HG03060 (cell line): ENCODE results near the gene POLR2H.
A peak's percentile ranks its signal among the peaks of the same experiment; 100 is the strongest.

Source experiments
- ATAC-seq: cut with Tn5 transposase; IDR thresholded peaks from one replicate; pipeline ENCODE4 v1.9.1; 2021; ENCODE audit warnings: low read depth, moderate number of reproducible peaks; ENCODE audit not compliant: unreplicated experiment

The POLR2H gene

DNA sequence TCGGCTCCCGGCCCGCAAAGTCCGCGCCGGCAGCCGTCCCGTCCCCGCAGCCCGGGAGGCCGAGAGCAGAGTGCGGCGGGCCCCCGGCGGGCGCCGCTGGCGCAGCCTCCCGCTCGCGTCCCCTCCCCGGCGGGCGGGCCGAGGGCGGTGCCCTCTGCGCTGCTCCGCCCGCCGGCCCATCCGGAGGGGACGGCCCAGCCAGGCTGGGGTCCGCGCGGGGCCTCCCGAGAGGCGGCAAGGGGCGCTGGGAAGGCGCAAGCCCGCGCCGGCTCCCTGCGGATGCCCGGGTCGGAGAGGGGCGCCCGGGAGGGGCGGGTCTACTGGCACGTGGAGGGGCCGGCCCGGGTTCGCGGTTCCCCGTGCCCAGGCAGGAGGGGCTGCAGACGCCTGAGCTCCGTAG lies at the start of gene POLR2H, which contains the start of gene CLCN2:
Gene POLR2H (plus strand): TSS at position 179 of the 400 bp plus-strand sequence. CDS start 1,783 bp downstream, outside the sequence.
Gene CLCN2 (minus strand): TSS at position 74 of the 400 bp plus-strand sequence. CDS start 126 bp downstream, outside the sequence.
- no peak for ATAC-seq

DNA sequence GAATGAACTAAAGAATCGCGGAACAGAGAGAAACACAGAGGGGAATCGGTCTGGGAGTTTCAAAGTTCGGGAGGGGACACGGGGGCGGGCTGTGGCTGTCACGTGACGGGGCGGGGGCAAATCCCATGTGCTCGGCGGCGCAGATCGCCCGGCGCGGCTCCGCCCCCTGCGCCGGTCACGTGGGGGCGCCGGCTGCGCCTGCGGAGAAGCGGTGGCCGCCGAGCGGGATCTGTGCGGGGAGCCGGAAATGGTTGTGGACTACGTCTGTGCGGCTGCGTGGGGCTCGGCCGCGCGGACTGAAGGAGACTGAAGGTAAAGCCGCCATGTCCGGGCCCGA lies 47.2 kb upstream of the POLR2H start, which contains the start of gene EIF4G1:
Gene EIF4G1 (plus strand): TSS at position 244 of the 337 bp plus-strand sequence. CDS start 1,191 bp downstream, outside the sequence.
- ATAC-seq: peak; percentile 72

DNA sequence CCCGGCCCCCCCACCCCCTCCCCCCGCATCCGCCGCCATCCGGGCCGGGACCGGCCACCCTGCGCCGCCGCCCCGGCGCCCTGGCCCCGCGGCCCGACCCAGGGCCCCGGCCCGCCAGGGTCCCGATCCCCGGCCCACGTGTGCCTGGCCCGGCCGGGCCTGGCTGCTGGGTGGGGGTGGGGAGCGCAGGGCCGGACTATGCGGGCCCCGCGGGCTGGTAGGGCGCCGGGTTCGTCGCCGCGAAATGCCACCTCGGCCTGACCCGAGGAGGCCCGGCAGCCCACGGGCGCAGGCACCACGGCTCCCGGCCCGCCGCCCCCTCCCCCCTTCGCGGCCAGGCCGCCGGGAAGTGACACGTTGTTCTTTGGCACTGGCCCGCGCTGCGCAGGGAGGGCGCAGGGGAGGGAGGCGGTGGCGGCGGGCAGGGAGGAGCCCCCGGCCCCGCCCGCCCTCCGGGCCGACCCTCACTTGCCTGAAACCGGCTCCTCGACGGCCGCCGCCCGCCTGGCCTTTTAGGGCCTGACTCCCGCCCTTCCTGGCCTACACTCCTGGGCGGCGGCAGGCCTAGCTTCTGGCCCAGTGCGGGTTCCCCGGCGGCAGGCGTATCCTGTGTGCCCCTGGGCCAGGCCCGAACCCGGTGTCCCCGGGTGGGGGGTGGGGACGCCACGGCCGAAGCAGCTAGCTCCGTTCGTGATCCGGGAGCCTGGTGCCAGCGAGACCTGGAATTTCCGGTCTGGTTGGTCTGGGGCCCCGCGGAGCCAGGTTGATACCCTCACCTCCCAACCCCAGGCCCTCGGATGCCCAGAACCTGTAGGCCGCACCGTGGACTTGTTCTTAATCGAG lies 46.6 kb upstream of the POLR2H start:
- ATAC-seq: peak; percentile 22

DNA sequence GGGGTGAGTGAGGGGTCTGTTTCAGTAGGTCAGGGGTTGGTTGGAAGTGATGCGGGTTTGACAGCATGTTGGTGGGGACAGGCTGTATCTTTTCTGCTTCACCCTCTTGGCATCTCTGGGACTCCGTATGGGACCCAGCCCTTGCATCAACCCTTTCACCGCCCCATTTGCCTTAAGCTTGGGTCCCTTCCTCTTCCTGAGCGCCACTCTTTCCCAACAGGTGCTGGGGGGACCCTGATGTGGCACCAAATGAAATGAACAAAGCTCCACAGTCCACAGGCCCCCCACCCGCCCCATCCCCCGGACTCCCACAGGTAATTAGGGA lies 46.0 kb upstream of the POLR2H start:
- ATAC-seq: no peak

DNA sequence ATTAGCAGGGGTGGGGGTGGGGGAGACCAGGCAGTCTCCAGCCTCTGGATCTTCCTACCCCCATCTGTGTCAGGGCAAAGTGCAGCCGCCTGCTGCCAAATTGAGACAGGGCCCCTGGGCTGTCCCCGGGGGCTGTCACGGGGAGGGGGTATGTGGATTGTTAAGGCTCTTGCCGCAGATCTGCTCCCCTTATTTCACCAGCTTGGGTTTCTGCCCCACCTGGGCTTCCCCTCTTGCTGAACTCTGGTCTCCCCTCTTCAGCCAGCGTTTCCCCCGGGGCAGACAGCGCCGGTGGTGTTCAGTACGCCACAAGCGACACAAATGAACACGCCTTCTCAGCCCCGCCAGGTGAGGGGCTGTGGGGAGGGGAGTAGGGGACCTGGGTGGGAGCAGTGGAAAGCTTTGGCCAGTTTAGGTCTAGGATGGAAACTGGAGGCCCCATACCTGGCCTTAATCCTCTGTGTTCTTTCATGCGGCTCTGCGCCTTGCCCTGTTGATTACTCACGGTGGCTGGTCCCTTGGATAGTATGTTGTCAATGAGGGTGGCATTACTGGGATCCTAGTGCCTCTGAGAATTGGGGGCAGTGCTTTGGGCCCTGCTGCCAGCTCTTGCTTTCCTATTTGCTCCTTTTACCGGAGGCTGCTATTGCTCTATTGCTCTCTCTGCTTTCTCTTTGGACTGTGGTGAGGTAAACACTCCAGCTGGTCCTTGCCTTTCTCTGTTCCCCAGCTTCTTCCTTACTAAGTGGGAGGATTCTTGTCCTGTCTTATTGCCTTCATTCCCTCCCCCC lies 45.4 kb upstream of the POLR2H start:
- ATAC-seq: no peak

DNA sequence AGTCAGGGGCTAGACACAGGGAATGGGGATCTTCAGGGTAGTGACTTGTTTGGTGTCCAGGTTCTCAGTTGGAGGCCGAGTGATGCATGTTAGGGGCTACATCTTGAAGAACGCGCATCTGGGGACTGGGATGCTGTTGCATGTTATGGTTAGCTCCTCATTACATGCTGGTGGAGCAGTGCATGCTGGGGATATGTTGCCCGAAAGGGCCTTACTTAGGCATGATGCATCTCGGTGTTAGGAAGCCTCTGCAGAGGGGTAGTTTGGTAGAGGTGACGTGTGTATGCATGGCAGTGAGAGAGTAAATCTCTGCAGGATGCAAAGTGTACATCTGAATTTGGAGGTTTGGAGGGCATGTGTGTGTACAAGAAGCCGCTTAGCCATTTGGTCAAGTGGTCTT lies 44.7 kb upstream of the POLR2H start:
- ATAC-seq: no peak

DNA sequence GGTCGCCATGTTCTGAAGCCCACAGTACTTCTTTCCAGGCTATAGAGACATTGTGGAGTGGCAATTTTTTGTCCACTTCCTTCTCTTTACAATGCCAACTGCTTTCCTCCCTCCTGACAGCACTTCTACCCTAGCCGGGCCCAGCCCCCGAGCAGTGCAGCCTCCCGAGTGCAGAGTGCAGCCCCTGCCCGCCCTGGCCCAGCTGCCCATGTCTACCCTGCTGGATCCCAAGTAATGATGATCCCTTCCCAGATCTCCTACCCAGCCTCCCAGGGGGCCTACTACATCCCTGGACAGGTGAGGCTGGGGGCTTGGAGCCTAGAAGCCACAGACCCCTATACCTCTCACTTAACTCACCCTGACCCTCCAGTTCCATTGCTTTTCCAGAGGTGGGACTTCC lies 44.3 kb upstream of the POLR2H start:
- ATAC-seq: no peak

DNA sequence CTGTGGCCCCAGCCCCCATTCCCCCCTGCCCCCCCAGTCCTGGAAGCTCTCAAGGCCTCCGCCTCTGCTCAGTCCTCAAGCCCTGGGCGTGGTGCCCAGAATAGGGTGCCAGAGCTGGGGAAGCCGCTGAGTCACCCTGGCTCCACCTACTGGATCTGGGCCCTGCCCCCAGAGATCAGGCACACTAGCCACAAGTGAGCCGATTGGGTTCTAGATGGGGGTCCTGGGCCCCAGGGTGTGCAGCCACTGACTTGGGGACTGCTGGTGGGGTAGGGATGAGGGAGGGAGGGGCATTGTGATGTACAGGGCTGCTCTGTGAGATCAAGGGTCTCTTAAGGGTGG lies 41.4 kb upstream of the POLR2H start:
- no peak for ATAC-seq

DNA sequence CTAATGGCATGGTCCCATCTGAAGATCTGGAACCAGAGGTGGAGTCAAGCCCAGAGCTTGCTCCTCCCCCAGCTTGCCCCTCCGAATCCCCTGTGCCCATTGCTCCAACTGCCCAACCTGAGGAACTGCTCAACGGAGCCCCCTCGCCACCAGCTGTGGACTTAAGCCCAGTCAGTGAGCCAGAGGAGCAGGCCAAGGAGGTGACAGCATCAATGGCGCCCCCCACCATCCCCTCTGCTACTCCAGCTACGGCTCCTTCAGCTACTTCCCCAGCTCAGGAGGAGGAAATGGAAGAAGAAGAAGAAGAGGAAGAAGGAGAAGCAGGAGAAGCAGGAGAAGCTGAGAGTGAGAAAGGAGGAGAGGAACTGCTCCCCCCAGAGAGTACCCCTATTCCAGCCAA lies 39.8 kb upstream of the POLR2H start:
- ATAC-seq: no peak

DNA sequence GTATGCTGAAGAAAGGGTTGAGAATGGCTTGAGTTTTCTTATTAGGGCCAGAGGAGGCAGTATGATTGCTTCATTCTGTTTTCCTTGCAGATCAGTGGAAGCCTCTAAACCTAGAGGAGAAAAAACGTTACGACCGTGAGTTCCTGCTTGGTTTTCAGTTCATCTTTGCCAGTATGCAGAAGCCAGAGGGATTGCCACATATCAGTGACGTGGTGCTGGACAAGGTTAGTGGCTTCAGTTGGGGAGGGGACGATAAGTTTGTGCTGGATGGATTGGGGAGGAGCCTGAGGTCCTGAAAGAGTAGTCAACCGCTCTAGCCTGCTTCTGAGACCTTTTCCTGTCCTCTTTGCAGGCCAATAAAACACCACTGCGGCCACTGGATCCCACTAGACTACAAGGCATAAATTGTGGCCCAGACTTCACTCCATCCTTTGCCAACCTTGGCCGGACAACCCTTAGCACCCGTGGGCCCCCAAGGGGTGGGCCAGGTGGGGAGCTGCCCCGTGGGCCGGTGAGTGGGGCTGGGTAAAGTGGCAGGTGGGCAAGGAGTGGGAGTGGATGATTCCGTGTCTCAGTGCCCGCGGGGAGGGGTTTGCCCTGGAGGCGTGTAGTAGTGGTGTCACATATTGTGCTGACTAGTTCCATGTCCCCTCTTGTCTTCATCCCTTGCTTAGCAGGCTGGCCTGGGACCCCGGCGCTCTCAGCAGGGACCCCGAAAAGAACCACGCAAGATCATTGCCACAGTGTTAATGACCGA lies 38.6 kb upstream of the POLR2H start:
- ATAC-seq: no peak

DNA sequence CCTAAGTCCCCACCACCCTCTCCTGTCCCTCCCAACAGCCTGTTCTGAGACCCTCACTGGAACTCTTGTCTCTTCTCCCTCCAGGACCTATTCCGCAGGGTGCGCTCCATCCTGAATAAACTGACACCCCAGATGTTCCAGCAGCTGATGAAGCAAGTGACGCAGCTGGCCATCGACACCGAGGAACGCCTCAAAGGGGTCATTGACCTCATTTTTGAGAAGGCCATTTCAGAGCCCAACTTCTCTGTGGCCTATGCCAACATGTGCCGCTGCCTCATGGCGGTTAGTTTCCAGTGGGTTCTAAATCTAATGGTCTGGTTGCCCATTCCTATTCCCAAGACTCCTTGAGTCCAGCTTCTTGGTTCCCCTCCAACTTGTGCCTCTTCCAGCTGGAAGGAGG lies 37.8 kb upstream of the POLR2H start:
- ATAC-seq: no peak

DNA sequence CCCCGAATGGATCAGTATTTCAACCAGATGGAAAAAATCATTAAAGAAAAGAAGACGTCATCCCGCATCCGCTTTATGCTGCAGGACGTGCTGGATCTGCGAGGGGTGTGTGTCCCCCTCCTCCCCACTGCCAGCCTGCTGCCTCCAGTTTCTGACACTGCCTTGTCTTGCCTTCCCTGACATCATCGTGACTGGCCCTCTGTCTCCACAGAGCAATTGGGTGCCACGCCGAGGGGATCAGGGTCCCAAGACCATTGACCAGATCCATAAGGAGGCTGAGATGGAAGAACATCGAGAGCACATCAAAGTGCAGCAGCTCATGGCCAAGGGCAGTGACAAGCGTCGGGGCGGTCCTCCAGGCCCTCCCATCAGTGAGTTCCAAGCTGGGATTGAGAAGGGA lies 36.2 kb upstream of the POLR2H start:
- no peak for ATAC-seq

DNA sequence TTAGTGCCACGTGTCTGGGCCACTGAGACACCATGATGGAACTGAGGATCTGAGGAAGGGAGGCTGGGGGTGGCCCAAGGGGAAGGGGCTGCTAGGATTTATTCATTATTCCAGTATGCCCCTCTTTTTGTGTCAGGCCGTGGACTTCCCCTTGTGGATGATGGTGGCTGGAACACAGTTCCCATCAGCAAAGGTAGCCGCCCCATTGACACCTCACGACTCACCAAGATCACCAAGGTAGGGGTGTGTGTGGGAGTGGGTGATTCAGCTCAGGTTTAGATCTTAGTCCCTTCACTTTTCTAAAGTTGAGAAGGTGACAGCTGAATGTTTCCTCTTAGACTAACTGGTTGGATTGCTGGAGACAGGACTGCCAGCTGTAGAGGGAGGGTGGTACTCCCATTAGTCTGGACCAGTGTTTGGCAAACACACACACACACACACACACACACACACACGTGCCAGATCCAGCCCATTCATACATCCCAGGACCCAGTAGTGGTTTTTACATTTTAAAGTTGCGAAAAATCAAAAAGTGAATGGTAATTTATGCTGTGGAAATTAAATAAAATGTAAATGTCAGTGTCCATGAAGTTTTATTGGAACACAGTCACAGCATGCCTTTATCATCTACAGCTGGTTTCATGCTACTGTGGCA lies 35.7 kb upstream of the POLR2H start:
- no peak for ATAC-seq

DNA sequence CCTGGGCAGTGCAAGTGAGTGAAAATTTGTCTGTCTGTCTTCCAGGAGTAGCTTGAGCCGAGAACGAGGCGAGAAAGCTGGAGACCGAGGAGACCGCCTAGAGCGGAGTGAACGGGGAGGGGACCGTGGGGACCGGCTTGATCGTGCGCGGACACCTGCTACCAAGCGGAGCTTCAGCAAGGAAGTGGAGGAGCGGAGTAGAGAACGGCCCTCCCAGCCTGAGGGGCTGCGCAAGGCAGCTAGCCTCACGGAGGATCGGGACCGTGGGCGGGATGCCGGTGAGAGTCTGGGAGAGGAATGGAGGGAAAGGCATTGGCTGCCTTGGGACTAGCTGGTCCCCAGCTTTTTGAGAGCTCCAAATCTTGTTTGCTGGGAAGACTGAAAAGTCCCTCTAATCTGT lies 34.3 kb upstream of the POLR2H start:
- no peak for ATAC-seq

DNA sequence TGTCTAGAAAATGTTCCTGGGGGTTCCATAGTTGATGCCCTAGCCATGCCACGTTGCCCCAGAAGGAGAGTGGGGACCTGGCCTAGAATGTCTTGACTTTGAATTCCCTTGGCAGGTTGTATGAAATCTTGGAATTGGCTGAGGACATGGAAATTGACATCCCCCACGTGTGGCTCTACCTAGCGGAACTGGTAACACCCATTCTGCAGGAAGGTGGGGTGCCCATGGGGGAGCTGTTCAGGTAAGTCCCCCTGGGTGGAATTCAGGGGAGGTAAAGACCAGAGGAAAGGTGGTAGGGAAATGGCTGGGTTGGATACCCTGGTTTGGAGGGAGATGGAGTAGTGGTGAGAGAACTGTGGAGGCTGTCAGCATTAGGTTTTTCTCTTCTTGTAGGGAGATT lies 33.0 kb upstream of the POLR2H start:
- ATAC-seq: no peak

DNA sequence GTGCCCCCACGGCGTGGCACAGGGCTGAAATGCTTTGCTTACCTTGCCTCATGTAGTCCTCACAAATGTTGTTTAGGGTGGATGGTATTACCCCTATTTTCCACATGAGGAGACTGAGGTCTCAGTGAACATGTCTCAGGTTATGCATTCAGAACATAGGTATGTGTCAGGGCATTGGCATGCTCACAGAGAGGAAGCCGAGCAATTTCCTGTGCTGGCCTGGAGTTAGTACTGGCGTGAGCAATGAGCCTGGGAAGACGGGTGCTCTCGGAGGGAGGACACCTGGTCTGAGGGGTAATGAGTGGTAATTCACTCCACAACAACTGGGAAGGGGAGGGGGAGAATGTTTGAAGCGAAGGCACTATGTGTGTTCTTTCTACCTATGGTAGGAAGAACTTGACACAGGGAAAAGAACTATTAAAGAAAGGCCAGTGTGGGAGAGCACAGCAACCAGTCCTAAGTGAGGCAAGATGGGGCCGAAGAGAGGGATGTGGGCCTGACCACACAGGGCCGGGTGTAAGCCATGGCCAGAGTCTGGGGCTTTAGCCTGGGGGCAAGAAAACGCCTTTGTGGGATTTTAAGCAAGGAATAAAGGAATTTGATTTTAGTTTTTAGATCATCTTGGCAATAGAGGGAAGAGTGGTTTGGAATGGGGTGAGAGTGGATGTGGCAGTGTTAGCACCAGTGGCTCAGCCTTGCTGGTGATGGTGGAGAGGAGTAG lies 29.0 kb upstream of the POLR2H start:
- no peak for ATAC-seq

DNA sequence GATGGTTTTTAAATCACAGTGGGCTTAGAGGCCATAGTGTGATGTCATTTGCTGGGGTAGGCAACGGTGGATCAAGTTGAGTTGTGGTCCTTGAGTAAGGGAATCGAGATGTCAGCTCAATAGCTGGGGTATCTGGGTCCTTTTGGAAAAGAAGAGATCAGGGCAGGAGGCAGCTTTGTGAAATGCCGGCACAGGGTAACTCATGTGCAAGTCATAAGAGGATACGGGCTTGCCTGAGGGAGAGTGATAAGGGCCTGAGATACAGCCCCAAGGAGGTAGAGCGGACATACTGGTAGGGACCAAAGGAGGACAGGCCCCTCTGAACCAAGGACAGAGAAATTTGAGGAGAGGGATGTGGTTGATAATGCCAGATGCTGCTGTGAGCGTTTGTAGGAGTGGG lies 28.3 kb upstream of the POLR2H start:
- no peak for ATAC-seq

DNA sequence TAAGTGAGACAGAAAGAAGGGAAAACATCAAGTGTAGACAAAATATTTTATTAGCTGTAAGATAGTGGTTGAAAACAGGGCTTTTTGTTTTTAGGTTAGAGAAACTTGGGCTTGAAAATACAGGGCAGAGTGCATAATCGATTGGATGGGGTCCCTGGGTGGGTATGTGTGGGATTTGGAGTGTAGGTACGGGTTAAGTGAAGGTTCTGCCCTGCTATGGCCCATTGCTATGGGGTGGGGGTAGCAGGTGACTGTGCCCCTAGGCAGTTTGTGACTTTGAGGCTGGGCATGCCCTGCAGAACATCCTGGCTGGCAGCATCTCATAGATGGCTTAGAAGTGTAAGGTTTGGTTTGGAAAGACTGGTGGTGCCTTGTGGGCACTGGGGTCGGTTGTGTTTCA lies 27.8 kb upstream of the POLR2H start:
- no peak for ATAC-seq

DNA sequence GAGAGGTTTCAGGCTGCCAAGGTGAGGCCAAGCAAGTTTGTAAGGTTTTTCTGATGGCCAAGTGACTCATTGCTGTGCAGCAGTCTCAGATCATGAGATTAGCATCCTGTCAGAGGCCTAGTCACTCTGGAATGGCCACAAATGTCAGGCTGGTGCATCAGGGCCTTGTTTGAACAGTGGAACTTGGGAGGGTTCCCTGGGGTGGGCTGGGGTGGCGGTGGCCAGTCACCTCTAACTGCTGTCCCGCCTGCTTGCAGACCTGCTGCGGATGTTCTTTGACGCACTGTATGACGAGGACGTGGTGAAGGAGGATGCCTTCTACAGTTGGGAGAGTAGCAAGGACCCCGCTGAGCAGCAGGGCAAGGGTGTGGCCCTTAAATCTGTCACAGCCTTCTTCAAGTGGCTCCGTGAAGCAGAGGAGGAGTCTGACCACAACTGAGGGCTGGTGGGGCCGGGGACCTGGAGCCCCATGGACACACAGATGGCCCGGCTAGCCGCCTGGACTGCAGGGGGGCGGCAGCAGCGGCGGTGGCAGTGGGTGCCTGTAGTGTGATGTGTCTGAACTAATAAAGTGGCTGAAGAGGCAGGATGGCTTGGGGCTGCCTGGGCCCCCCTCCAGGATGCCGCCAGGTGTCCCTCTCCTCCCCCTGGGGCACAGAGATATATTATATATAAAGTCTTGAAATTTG lies 26.9 kb upstream of the POLR2H start:
- ATAC-seq: no peak

DNA sequence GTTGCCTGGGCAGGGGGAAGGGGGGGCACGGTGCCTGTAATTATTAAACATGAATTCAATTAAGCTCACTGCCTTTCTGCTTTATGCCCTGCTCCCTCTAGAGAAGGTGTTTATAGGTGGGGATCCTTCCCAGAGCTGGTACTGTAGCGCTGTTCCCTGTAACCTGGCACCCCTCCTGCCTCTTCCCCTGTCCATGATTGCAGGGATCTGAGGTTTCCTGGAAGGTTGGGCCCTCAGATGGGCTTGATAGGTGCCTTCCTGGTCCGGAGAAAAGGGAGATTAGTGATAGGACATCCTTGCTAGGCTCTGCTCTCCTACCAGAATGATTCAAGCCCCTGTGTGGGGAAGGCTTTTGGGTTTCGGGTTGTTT lies 26.2 kb upstream of the POLR2H start:
- ATAC-seq: no peak
